ENCODE data around the gene FBF1.
"Not testable (repeated sequence)": the region's sequence is repeated elsewhere in the genome, so short reads cannot be mapped to it uniquely, and the experiment has no call there.

The FBF1 gene

GRCh38 chr17:75873587-75874322 is 67.1 kb downstream of the FBF1 start:
- no peak for ATAC-seq

GRCh38 chr17:75872434-75873351 is 68.1 kb downstream of the FBF1 start:
- no peak for ATAC-seq

- not testable (repeated sequence) for ATAC-seq
Observed at GRCh38 chr17:75870228-75870627, 70.6 kb downstream of the FBF1 start.

GRCh38 chr17:75869282-75870141 is 71.3 kb downstream of the FBF1 start:
- ATAC-seq, result no peak

DNA sequence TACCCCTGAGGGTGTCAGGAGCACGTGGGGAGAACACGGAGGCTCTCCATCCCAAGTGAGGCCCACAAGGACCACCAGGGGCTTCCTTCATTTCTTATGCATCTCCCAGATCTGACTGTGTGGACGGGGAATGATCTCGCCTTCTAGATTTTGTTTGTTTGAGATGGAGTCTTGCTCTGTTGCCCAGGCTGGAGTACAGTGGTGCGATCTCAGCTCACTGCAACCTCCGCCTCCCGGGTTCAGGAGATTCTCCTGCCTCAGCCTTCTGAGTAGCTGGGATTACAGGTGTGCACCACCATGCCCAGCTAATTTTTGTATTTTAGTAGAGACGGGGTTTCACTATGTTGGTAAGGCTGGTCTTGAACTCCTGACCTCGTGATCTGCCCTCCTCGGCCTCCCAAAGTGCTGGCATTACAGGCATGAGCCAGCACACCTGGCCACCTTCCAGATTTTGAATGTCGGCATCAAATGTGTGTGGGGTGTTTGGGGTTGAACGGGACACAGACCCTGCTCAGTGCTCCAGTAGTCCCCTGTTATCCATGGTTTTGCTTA is 72.0 kb downstream of the FBF1 start:
- not testable (repeated sequence) for ATAC-seq

- ATAC-seq, result not testable (repeated sequence)
Observed at GRCh38 chr17:75865404-75866188, 75.2 kb downstream of the FBF1 start.

GRCh38 chr17:75864887-75865286 is 76.0 kb downstream of the FBF1 start:
- not testable (repeated sequence) for ATAC-seq

GRCh38 chr17:75864448-75864871 is 76.4 kb downstream of the FBF1 start:
- peak; percentile 32 to 51 for ATAC-seq

DNA sequence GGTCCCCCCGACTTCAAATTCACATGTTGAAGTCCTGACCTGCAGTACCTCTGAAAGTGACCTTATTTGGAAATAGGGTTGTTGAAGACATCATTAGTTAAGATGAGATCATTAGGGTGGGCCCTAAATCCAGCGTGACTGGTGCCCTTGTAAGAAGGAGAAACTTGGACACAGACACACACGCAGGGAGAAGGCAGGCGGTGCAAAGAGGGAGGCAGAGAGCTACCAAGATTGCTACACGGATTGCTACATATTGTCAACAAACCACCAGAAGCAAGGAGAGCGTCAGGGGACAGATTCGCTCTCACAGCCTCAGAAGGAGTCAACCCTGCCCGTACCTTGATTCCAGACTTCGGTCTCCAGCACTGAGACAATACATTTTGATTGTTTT is 78.9 kb downstream of the FBF1 start:
- ATAC-seq, result no peak

All from activated CD4-positive, CD25-positive, alpha-beta regulatory T cell treated with anti-CD3 and anti-CD28 coated beads, Interleukin-2, amount 50 U/mL, for 24 hours (primary cell).